Esophagus (tissue), 2 donors: ENCODE measurements around the gene TMF1. TPM values are rescaled to one million over a fixed set of nuclear protein-coding genes. Genes with fewer than 3 reads are reported as not detected.
A peak's percentile ranks its signal among the peaks of the same experiment; 100 is the strongest.

ENCODE experiments used
- H3K27ac ChIP-seq, 2 donors: one replicate each; pipeline ENCODE4 v1.5.1; 2013; ENCODE audit warnings: low read depth in 2 of 2, mild to moderate bottlenecking in 2 of 2, inconsistent platforms in 1 of 2, low read length in 1 of 2, moderate library complexity in 1 of 2
- H3K27me3 ChIP-seq, 2 donors: one replicate each; pipeline ENCODE4 v1.6.1; 2013; ENCODE audit warnings: low read length in 2 of 2, control low read depth in 1 of 2, mild to moderate bottlenecking in 1 of 2; ENCODE audit not compliant: insufficient read depth in 2 of 2, control insufficient read depth in 1 of 2
- H3K36me3 ChIP-seq, 2 donors: one replicate each; pipeline ENCODE4 v1.6.1; 2013; ENCODE audit warnings: low read length in 1 of 2; ENCODE audit not compliant: control insufficient read depth in 2 of 2, insufficient read depth in 2 of 2
- H3K4me1 ChIP-seq, 2 donors: one replicate each; pipeline ENCODE4 v1.6.1; 2013; ENCODE audit warnings: low read length in 1 of 2; ENCODE audit not compliant: control insufficient read depth in 2 of 2, insufficient read depth in 2 of 2
- H3K4me3 ChIP-seq, 2 donors: one replicate each; pipeline ENCODE4 v1.5.1; 2013; ENCODE audit warnings: low read length in 2 of 2, mild to moderate bottlenecking in 2 of 2, low read depth in 1 of 2, moderate library complexity in 1 of 2
- H3K9me3 ChIP-seq, 2 donors: one replicate each; pipeline ENCODE4 v1.6.1; 2013; ENCODE audit warnings: mild to moderate bottlenecking in 2 of 2, low read depth in 1 of 2, low read length in 1 of 2, moderate library complexity in 1 of 2; ENCODE audit not compliant: control insufficient read depth in 2 of 2, insufficient read depth in 1 of 2
- WGBS, 2 donors: extraction: QIAGEN DNeasy Blood & Tissue Kit; methylation state at CpG; one replicate each; pipeline ENCODE4 v1.1.7; 2013; 5-methylcytosine and 5-hydroxymethylcytosine counted together
- polyA plus RNA-seq, 2 donors: library from polyadenylated mRNA; stranded (reverse); fragments of 200-250 nt; gene quantifications; one replicate each; pipeline ENCODE4 v1.2.3, GENCODE V29; 2013
- donor health status: healthy with polysubstance abuse.
- donor health status: Bipolar disorder and iron deficiency.

TMF1 gene
- polyA plus RNA-seq, result 1 to 10 TPM; 6.9 to 7.6 TPM

DNA sequence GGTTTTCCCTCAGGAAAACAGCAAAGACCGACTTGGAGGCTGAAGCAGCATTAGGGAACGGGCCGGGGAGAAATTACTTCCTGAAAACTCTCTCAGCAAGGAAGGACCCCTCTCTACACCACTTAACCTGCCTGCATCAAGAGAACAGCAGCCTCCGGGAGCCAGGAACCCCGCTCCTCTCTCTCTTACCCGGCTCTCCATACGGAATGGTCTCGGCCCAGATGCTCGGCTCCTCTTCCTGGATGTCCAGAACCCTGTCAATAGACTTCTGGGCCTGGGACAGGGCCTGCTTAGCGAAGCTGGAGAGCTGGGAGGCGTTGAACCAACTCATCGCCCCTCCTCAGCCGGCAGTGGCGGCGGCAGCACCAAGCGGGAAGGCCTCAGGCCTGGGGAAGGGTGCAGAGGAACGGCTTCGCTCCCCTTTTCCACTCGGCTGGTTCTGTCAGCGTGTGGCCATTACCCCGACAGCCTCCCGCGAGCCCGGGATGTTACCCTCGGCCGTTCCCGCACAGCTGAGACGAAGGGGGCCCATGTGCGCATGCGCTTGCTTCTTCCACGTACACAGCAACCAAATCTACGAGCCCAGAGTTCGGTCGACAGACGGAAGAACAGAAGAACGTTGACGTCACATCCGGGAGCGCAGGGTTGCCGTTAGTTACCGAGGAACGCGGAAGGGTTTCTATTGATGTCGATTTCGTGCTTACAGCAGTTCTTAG, at the start of gene TMF1:
TSS of gene TMF1 (minus strand) at position 578 of the 716 bp plus-strand sequence. CDS start at position 331, 247 bp downstream.
- no peaks in the 10 kb centered on the region for H3K27me3 ChIP-seq
- peaks cover 0 to 1% of the 10 kb centered on the region in 2 donors for H3K4me1 ChIP-seq
- peak within 1 kb of the TSS; percentile 85 to 100 for H3K4me3 ChIP-seq
- H3K27ac ChIP-seq, result peak within 1 kb of the TSS; percentile 95 to 99
- no peaks in the 10 kb centered on the region for H3K9me3 ChIP-seq
- H3K36me3 ChIP-seq, result peaks cover 0 to 4% of the 10 kb centered on the region in 2 donors
- 0 to 1% methylated on average over 45 of the region's 45 CpGs for WGBS, 2 donors

GRCh38 chr3:69099576-69099975, 47.4 kb upstream of the TMF1 start:
- Histone ChIP-seq H3K27ac (no peak overlapping the region), H3K27me3 (no peaks in the 10 kb centered on the region), H3K4me1 (no peaks in the 10 kb centered on the region), H3K9me3 (no peaks in the 10 kb centered on the region), H3K36me3 (peaks cover 11 to 12% of the 10 kb centered on the region in 2 donors), H3K4me3 (no peak overlapping the region)
- WGBS, 2 donors, result 91% methylated on average over 4 of the region's 4 CpGs

DNA sequence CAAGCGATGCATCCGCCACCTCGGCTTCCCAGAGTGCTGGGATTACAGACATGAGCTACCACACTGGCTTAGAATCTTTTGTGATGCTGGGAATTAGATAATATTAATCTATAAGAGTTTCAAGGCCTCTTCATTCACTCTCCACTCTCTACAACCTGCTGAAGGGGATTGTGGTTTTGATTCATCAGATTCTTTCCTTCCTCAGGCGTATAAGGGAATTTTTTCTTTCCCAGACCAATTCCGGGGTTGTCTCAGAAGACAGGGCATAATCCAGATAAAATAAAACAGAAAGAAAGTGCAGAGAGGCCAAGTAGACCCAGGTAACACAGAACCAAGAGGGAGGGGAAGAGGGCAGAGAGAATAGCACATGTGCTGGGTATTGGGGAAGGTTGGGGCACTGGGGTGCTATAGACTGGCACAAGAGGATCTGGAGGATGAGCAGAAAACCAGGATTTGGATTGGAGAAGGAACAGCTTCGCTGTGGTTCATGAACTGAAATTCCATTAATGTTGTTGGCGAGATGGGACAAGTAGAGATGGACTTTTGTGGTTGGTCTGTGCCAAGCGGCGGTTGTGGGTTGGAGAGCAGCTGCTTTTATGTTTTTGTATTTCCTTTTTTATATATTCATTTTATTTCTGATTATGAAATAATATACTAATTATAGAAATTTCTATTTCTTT, 45.4 kb upstream of the TMF1 start:
- Histone ChIP-seq H3K36me3 (peaks cover 4 to 6% of the 10 kb centered on the region in 2 donors), H3K27me3 (no peaks in the 10 kb centered on the region), H3K9me3 (no peaks in the 10 kb centered on the region), H3K4me1 (peaks cover 2 to 6% of the 10 kb centered on the region in 2 donors), H3K27ac (peak overlapping the region in 1 of 2 donors; percentile 7), H3K4me3 (no peak overlapping the region)
- WGBS, 2 donors, result 79 to 86% methylated on average over 9 of the region's 9 CpGs

GRCh38 chr3:69096299-69096698, 44.2 kb upstream of the TMF1 start:
- H3K27ac ChIP-seq, result no peak overlapping the region
- 89 to 90% methylated on average over 2 to 5 of the region's 5 CpGs for WGBS, 2 donors

DNA sequence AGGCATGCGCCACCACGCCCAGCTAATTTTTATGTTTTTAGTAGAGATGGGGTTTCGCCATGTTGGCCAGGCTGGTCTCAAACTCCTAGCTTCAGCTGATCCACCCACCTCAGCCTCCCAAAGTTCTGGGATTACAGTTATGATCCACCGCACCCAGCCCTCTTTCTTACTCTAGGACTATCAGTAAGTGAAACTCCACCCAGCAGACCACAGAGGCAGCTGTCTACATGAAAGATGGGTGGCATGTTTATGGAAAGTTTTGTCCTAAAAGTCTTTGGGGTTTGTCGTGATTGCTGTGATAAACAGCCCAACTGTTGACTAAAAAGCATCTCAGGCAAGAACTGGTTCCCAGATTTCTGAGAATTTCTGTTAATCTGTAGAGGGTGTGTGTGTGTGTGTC, 43.5 kb upstream of the TMF1 start:
- peaks cover 4 to 8% of the 10 kb centered on the region in 2 donors for H3K4me1 ChIP-seq
- 71 to 76% methylated on average over 5 of the region's 5 CpGs for WGBS, 2 donors
- H3K4me3 ChIP-seq, result no peak overlapping the region
- H3K36me3 ChIP-seq, result no peaks in the 10 kb centered on the region
- no peaks in the 10 kb centered on the region for H3K27me3 ChIP-seq
- no peaks in the 10 kb centered on the region for H3K9me3 ChIP-seq
- peak overlapping the region in 1 of 2 donors; percentile 17 for H3K27ac ChIP-seq

More at GRCh38 chr3:69096299-69096698, 44.2 kb upstream of the TMF1 start:
- H3K4me3 ChIP-seq, result no peak overlapping the region
- no peaks in the 10 kb centered on the region for H3K36me3 ChIP-seq
- H3K27me3 ChIP-seq, result no peaks in the 10 kb centered on the region
- peaks cover 2 to 6% of the 10 kb centered on the region in 2 donors for H3K4me1 ChIP-seq
- H3K9me3 ChIP-seq, result no peaks in the 10 kb centered on the region

GRCh38 chr3:69094467-69095205, 42.5 kb upstream of the TMF1 start:
- Histone ChIP-seq H3K4me1 (peaks cover 8 to 12% of the 10 kb centered on the region in 2 donors), H3K9me3 (no peaks in the 10 kb centered on the region), H3K4me3 (peak overlapping the region in 1 of 2 donors; percentile 0), H3K36me3 (no peaks in the 10 kb centered on the region), H3K27me3 (no peaks in the 10 kb centered on the region), H3K27ac (peak overlapping the region; percentile 49 to 76)
- 44 to 46% methylated on average over 8 of the region's 8 CpGs for WGBS, 2 donors

DNA sequence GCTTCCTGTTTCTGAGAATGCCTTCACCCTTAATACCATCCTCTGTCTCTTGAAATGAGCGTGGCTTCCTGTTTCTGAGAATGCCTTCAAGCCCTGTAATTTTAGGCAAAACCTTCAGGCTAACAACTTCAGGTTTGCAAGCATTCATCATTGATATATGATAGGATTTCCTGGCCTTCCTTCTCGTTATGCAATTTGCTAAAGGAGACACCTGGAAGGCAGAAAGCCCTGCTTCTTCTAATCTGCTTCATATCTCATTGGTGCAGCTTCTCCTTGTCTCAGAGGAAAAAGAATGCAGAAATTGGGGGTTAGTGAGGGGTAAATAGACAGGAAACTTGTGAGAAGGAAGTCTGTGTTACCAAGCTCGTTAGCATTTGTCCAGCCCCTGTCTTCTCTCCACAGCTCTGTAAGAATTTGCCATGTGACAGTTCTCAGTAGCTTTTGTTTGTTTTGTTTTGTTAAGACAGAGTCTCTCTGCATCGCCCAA, 39.9 kb upstream of the TMF1 start:
- WGBS, 2 donors, result 24 to 25% methylated on average over 4 of the region's 4 CpGs
- Histone ChIP-seq H3K27ac (peak overlapping the region; percentile 60 to 84), H3K4me3 (no peak overlapping the region), H3K36me3 (no peaks in the 10 kb centered on the region), H3K9me3 (no peaks in the 10 kb centered on the region), H3K4me1 (peaks cover 12 to 13% of the 10 kb centered on the region in 2 donors), H3K27me3 (no peaks in the 10 kb centered on the region)

DNA sequence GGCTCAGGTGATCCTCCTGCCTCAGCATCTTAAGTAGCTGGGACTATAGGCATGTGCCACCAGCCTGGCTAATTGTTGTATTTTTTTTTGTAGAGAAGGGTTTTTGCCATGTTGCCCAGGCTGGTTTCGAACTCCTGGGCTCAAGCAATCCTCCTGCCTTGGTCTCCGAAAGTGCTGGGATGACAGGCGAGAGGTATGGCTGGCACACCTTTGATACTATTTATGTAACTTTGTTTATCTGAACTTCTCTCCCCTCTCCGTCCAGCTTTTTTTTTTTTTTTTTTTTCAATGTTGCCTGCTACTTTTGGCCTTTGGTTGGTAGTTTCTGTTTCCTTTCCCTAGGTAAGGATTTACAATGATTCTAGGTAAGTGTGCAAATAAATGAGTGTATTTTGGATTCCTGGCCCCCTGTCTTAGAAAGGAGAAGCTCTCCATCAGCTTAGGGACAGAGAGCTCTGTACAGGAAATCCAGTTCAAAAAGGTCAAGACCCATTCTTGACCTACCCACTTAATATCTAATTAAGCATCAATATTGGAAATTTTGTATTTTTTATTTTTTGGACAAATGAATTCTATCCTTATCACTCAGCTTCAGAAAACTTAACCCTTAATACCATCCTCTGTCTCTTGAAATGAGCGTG, 39.4 kb upstream of the TMF1 start:
- no peaks in the 10 kb centered on the region for H3K27me3 ChIP-seq
- H3K36me3 ChIP-seq, result no peaks in the 10 kb centered on the region
- 54 to 72% methylated on average over 5 of the region's 5 CpGs for WGBS, 2 donors
- H3K27ac ChIP-seq, result peak overlapping the region; percentile 47 to 84
- H3K9me3 ChIP-seq, result no peaks in the 10 kb centered on the region
- H3K4me1 ChIP-seq, result peaks cover 12 to 14% of the 10 kb centered on the region in 2 donors
- H3K4me3 ChIP-seq, result no peak overlapping the region

DNA sequence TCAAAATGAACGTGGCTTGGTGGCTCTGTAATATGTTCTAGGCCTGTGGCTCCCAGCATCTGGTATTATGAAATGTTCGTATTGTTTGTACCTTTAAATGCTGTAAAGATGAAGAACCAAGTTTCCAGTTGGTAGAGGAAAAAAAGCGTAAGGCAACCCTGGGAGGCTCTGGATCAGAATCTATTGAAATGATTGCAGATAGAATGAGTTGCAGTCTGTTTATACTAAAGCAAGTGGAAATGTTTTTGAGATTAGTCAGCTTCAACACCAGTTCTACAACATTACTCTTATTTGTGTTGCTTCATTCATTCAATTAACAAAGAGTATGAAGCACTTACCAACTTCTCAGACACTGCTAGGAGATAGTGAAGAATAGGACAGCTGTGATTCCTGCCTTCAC, 37.9 kb upstream of the TMF1 start:
- peak overlapping the region; percentile 31 to 74 for H3K27ac ChIP-seq
- H3K4me1 ChIP-seq, result peaks cover 12 to 14% of the 10 kb centered on the region in 2 donors
- H3K4me3 ChIP-seq, result no peak overlapping the region
- H3K9me3 ChIP-seq, result no peaks in the 10 kb centered on the region
- no peaks in the 10 kb centered on the region for H3K27me3 ChIP-seq
- 28 to 37% methylated on average over 3 of the region's 3 CpGs for WGBS, 2 donors
- no peaks in the 10 kb centered on the region for H3K36me3 ChIP-seq
